HL-60 (cell line): ENCODE measurements around the gene CCDC183.
A peak's percentile ranks its signal among the peaks of the same experiment; 100 is the strongest.
"Not testable (repeated sequence)": the region's sequence is repeated elsewhere in the genome, so short reads cannot be mapped to it uniquely, and the experiment has no call there.

Experiments
- DNase-seq, 2 experiments: peaks; one replicate each; pipeline ENCODE4 v3.0.0-alpha.2; 2010 to 2020; ENCODE audit warnings: low read depth in 1 of 2, low spot score in 1 of 2
- H3K27ac ChIP-seq: fragments of 250-450 bp; sonication (Bioruptor Pico); replicated peaks from 2 replicates; pipeline ENCODE4 v1.5.1; 2020; ENCODE audit warnings: mild to moderate bottlenecking, moderate library complexity
- H3K27me3 ChIP-seq: fragments of 250-450 bp; sonication (Bioruptor Pico); 2 replicates; pipeline ENCODE4 v1.5.1; 2021; ENCODE audit warnings: mild to moderate bottlenecking, moderate library complexity; ENCODE audit not compliant: insufficient read depth, poor library complexity, severe bottlenecking
- H3K4me3 ChIP-seq: replicated peaks from 2 replicates; pipeline ENCODE4 v1.5.1; 2011; ENCODE audit warnings: mild to moderate bottlenecking, control low read depth, low read length; ENCODE audit not compliant: insufficient read depth
- GABPA ChIP-seq: IDR thresholded peaks from 2 replicates; pipeline ENCODE4 v1.6.1; 2012; ENCODE audit warnings: low read depth
- POLR2AphosphoS5 ChIP-seq: IDR thresholded peaks from 2 replicates; pipeline ENCODE4 v1.6.1; 2012; ENCODE audit warnings: low read depth
- TF ChIP-seq, protein P1 (sequence below): IDR thresholded peaks from one replicate; pipeline ENCODE4 v1.5.1; 2011; ENCODE audit warnings: low read length, control low read depth, inconsistent platforms; ENCODE audit not compliant: insufficient read depth
- TF ChIP-seq, protein P2 (sequence below): IDR thresholded peaks from 2 replicates; pipeline ENCODE4 v1.6.1; 2012; ENCODE audit warnings: low read depth; ENCODE audit not compliant: insufficient replicate concordance

Gene CCDC183

DNA sequence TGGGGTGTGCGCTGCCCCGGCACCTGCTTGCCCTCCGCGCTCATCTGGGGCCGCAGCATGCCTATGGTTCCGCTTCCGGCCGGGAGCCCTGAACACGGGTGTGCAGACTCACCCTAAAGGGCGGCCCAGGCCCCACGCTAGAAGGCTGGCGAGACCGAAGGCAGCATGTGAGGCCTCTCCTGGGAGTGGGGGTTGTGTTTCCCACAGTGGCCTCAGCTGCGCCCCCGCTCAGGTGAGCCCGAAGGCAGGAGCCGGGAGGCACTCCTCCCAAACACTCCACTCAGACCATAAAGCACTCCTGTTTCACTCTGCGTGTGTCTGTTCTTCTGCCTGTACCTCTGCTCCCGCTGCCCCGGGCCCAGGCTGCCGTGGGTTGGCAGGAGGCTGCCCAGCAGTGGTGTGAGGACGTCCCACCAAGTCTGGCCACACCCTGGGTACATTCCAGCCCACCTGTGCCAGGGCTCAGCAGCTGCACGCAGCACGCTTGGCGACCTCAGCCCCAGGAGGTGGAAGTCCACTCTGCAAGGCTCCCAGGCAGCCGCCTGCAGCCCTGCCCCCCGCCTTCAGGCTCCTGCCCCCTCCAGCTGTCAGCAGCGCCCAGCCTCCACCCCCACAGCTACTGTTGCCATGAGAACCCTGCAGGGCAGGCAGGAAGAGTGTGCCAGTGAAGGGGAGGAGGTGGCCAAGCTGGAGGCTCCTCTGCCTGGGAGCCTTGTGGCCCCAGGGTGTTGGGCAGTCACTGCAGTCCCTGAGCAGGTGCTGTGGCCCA lies 44.9 kb downstream of the CCDC183 start:
- Histone ChIP-seq H3K27ac (no peak overlapping the region), H3K27me3 (peaks cover 8% of the 10 kb centered on the region), H3K4me3 (no peak overlapping the region)
- DNase-seq, result peak in 1 of 2 experiments; percentile 30
- peak; percentile 57; the same call in 1 of the 2 replicates for TF ChIP-seq POLR2AphosphoS5
- TF ChIP-seq, protein P1, sequence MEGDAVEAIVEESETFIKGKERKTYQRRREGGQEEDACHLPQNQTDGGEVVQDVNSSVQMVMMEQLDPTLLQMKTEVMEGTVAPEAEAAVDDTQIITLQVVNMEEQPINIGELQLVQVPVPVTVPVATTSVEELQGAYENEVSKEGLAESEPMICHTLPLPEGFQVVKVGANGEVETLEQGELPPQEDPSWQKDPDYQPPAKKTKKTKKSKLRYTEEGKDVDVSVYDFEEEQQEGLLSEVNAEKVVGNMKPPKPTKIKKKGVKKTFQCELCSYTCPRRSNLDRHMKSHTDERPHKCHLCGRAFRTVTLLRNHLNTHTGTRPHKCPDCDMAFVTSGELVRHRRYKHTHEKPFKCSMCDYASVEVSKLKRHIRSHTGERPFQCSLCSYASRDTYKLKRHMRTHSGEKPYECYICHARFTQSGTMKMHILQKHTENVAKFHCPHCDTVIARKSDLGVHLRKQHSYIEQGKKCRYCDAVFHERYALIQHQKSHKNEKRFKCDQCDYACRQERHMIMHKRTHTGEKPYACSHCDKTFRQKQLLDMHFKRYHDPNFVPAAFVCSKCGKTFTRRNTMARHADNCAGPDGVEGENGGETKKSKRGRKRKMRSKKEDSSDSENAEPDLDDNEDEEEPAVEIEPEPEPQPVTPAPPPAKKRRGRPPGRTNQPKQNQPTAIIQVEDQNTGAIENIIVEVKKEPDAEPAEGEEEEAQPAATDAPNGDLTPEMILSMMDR, result no peak

DNA sequence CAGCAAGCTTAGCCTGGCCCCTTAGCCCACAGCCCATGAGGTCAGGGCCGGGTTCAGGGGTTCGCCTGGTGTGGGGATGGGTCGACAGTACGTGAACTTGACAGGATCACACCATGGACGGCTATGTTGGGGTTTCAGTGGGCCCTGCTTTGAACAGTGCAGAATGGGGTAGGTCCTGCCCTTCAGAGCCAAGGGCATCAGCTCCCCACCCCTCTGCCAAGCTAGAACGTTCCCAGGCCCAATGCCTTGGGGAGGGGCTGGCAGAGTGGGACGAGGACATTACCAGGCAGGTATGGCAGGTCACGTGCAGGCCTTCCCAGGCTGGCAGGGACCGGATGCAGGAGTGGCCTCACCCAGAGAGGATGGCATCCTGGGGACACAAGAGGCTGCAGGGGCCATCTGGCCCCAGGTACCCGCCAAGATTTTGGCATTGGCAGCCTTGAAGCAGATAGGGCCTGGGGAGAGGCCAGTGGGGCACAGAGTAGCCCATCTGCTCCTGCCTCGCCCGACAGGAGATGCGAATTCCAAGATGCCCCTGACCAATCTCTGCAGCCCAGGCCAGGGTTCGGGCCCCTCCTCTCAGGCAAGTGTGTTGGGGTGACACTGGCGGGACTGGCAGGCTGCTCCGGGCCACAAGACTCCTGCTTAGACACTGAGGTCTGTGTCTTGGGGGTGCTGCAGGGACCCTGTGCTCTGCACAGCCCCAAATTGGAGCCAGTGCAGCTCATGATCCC lies 45.7 kb downstream of the CCDC183 start:
- H3K27ac ChIP-seq, H3K4me3 ChIP-seq, DNase-seq, H3K27me3 ChIP-seq: not testable (repeated sequence)

DNA sequence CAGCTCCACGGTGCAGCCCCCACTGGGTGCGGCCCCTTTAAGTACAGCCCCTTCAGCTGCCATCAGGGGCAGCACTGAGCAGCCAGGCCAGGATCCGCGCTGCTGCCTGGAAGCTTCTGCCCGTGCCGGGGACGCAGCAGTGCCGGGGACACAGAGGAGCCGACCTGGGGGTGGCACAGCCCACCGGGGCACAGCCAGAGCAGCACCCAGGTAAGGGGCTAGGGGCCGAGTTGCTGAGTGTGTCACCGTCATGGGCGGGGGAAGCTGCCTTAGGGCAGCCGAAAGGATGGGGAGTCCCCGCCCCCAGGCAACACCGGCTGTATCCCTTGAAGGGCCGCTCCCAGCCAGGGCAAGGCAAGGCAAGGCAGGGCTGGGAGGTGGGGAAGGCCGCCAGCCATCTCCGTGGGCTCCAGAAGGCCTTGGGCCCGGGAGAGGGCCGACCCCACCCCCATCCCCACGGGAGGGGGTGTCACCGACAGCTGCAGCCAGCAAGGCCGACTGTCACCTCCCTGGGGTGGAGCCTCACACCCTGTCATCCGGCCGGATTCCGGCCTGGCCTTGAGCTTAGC lies 46.3 kb downstream of the CCDC183 start, which contains the start of gene AJM1:
Gene AJM1, plus strand, starts transcription at position 99 of the 569 bp plus-strand sequence. CDS start 1,937 bp downstream, outside the sequence.
- TF ChIP-seq, protein P1, result peak; percentile 60
- peak; percentile 67 for TF ChIP-seq POLR2AphosphoS5
- peak; percentile 31 to 74 for DNase-seq
- H3K27me3 ChIP-seq, H3K27ac ChIP-seq: not testable (repeated sequence)
- H3K4me3 ChIP-seq, result peak within 1 kb of the TSS; percentile 18; the same call in 1 of the 2 replicates

DNA sequence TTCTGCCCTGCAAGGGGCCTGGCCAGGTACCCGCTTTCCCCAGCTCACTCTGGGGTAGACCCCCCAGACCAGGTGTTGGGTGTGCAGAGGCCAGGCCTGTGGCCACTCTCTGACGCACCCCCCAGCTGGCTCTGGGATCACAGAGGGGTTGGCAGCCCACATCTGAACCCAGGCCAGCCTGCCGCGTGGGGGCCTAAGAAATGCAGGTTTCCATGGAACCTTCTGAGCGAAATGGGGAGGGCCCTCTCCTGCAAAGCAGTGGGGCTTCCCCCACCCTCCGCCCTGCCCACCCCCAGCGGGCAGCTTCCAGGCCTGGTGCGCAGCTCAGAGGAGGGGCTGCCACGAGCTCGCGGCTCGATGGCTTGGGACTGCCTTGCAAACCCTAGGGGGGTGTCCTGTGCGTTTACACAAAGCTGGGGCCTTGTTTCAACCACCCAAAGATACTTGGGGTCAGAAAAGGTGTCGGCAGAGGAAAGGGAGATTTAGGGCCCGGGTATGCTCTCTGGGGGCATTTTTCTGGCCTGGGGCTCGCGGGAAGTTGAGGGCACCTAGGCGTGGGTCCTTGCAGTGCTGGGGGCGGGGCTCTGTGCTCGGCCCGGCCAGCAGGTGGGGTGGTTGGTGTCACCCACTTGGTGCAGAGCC lies 47.1 kb downstream of the CCDC183 start:
- not testable (repeated sequence) for H3K27ac ChIP-seq, H3K4me3 ChIP-seq, DNase-seq, H3K27me3 ChIP-seq

DNA sequence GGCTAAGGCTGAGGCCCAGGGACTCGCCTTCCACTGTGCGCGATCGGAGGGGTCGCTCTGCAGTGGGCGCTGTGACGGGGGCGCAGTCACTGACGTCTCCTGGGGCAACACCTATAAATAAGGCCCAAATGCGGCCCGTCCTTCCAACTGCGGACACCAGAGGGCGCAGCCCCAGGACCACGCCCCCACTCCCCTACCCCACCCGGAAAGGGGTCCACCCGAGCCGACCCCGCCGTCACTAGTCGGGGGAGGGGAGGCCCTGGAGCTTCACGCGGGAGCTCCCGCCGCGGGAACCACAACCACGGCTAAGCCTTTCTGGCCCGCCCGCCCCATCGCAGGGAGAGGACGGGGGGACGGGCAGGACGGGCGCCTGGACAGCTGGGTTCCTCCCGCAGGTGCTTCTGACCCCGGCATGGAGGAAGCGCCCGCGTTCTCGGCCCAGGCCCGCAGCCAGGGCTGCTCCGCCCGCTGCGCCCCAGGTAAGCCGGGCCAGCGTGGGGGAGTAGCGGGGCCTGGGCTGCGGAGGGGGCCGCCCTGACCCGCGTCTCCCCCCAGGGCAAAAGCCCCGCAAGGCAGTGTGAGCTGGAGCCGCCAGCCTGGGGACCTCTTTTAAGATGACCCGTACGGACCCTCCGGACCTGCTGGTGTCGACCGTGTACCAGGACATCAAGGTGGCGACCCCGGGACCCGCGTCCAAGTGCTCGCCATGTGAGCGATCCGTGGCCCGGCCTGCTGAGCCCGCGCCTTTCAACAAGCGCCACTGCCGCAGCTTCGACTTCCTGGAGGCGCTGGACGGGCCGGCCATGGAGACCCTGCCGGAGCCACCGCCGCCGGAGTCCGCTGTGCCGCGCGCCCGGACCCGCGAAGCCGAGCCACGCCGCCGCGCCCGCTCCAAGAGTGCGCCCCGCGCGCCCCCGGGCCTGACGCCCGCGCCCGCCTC lies 47.9 kb downstream of the CCDC183 start:
- not testable (repeated sequence) for H3K27ac ChIP-seq, H3K4me3 ChIP-seq

DNA sequence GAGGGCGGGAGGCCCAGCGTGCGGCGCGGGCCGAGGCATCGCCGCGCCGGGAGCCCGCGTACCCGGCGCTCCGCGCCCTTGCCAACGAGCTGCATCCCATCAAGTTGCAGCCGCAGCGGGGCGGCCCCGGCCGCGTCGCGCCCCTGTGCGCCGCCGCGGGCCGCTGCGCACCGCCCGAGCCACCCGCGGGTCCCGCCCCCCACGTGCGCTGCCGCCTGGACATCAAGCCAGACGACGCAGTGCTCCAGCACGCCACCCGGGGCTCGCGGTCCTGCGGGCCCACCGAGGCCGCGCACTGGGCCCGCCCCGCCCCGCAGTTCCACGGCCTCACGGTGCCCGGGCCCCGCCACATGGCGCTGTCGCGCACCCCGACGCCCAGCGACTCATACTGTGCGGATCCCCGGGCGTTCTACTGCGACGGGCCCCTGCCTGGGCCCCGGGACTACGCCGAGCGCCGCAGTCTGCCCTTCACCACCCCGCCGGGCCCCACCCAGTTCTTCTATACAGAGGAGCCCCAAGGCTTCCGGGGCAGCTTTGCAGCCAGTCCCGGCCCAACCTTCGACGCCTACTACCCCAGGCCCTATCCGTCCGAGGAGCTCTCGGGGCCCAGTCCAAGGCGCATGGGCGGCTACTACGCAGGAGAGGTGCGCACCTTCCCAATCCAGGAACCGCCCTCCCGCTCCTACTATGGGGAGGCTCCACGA lies 48.8 kb downstream of the CCDC183 start:
- TF ChIP-seq, protein P2, sequence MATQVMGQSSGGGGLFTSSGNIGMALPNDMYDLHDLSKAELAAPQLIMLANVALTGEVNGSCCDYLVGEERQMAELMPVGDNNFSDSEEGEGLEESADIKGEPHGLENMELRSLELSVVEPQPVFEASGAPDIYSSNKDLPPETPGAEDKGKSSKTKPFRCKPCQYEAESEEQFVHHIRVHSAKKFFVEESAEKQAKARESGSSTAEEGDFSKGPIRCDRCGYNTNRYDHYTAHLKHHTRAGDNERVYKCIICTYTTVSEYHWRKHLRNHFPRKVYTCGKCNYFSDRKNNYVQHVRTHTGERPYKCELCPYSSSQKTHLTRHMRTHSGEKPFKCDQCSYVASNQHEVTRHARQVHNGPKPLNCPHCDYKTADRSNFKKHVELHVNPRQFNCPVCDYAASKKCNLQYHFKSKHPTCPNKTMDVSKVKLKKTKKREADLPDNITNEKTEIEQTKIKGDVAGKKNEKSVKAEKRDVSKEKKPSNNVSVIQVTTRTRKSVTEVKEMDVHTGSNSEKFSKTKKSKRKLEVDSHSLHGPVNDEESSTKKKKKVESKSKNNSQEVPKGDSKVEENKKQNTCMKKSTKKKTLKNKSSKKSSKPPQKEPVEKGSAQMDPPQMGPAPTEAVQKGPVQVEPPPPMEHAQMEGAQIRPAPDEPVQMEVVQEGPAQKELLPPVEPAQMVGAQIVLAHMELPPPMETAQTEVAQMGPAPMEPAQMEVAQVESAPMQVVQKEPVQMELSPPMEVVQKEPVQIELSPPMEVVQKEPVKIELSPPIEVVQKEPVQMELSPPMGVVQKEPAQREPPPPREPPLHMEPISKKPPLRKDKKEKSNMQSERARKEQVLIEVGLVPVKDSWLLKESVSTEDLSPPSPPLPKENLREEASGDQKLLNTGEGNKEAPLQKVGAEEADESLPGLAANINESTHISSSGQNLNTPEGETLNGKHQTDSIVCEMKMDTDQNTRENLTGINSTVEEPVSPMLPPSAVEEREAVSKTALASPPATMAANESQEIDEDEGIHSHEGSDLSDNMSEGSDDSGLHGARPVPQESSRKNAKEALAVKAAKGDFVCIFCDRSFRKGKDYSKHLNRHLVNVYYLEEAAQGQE, result no peak
- TF ChIP-seq, protein P1, result no peak
- no peak for TF ChIP-seq GABPA
- peaks cover 8% of the 10 kb centered on the region for H3K27me3 ChIP-seq
- H3K27ac ChIP-seq, result no peak overlapping the region
- no peak for DNase-seq
- no peak overlapping the region for H3K4me3 ChIP-seq

More for the DNA sequence above, 47.9 kb downstream of the CCDC183 start:
- DNase-seq, result peak in 1 of 2 experiments; percentile 39
- H3K27me3 ChIP-seq, result not testable (repeated sequence)
